Upper lobe of left lung (tissue), 4 donors: ENCODE measurements around the gene PAH.

Experiments used
- CTCF ChIP-seq, 6 experiments: fragments of 450-650 bp in 4 of 6; fragments of 200-600 bp in 2 of 6; sonication (generic) in 2 of 6; IDR thresholded peaks; one replicate each; pipeline ENCODE4 v1.5.1; 2016 to 2019; ENCODE audit warnings: antibody characterized with exemption in 6 of 6
- EP300 ChIP-seq, 4 donors: sonication (generic); formaldehyde crosslinking; IDR thresholded peaks; one replicate each; pipeline ENCODE4 v1.5.1; 2017; ENCODE audit warnings: antibody characterized with exemption in 4 of 4, control low read depth in 2 of 4
- POLR2A ChIP-seq, 4 donors: fragments of 450-650 bp; IDR thresholded peaks; one replicate each; pipeline ENCODE4 v1.5.1; 2016 to 2017; ENCODE audit warnings: antibody characterized with exemption in 4 of 4, mild to moderate bottlenecking in 2 of 4

- TF ChIP-seq CTCF (IDR thresholded peaks at IDR 0.05), result no peak
- no peak for TF ChIP-seq POLR2A (IDR thresholded peaks at IDR 0.05)
- no peak for TF ChIP-seq EP300 (IDR thresholded peaks at IDR 0.05)
Measured at GRCh38 chr12:102902093-102902492, 15.0 kb downstream of the PAH start.
